ENCODE data around the gene LCNL1.

The LCNL1 gene

GRCh38 chr9:137021979-137022661 lies 39.3 kb downstream of the LCNL1 start:
- in situ Hi-C loops (cut with MboI; ENCODE audit: low sequenced_read_pairs, unreplicated experiment): no loop called here
- DNase-seq (ENCODE audit: low spot score): peak; percentile 77
- TF ChIP-seq, protein P1, sequence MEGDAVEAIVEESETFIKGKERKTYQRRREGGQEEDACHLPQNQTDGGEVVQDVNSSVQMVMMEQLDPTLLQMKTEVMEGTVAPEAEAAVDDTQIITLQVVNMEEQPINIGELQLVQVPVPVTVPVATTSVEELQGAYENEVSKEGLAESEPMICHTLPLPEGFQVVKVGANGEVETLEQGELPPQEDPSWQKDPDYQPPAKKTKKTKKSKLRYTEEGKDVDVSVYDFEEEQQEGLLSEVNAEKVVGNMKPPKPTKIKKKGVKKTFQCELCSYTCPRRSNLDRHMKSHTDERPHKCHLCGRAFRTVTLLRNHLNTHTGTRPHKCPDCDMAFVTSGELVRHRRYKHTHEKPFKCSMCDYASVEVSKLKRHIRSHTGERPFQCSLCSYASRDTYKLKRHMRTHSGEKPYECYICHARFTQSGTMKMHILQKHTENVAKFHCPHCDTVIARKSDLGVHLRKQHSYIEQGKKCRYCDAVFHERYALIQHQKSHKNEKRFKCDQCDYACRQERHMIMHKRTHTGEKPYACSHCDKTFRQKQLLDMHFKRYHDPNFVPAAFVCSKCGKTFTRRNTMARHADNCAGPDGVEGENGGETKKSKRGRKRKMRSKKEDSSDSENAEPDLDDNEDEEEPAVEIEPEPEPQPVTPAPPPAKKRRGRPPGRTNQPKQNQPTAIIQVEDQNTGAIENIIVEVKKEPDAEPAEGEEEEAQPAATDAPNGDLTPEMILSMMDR (IDR thresholded peaks at IDR 0.05; ENCODE audit: borderline replicate concordance, control extremely low read depth, extremely low read depth, insufficient read depth, missing control alignments): no peak

DNA sequence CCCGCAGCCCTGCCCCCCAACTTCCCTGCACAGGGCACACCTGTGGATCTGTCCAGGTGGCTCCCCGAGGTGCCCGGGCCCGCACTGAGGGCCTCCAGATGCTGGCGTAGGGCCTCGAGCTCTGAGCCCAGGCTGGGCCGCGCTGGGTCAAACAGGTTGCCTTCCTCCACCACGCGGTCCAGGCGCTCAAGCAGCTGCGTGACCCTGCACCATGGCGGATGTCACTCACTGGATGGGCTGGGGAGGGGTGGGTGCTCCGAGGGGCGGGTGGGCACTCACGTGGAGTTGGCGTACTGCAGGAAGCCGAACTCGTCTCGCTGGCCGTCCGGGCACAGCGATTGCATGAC lies 39.8 kb downstream of the LCNL1 start:
- TF ChIP-seq, protein P1 (IDR thresholded peaks at IDR 0.05; ENCODE audit: borderline replicate concordance, control extremely low read depth, extremely low read depth, insufficient read depth, missing control alignments): no peak

GRCh38 chr9:137023157-137023556 lies 40.4 kb downstream of the LCNL1 start:
- DNase-seq (ENCODE audit: low spot score): no peak
- TF ChIP-seq, protein P1 (IDR thresholded peaks at IDR 0.05; ENCODE audit: borderline replicate concordance, control extremely low read depth, extremely low read depth, insufficient read depth, missing control alignments): no peak
- in situ Hi-C loops (cut with MboI; ENCODE audit: low sequenced_read_pairs, unreplicated experiment): no loop called here

More for the DNA sequence above, 39.8 kb downstream of the LCNL1 start:
- in situ Hi-C loops (cut with MboI; ENCODE audit: low sequenced_read_pairs, unreplicated experiment): no loop called here
- no peak for DNase-seq (ENCODE audit: low spot score)

DNA sequence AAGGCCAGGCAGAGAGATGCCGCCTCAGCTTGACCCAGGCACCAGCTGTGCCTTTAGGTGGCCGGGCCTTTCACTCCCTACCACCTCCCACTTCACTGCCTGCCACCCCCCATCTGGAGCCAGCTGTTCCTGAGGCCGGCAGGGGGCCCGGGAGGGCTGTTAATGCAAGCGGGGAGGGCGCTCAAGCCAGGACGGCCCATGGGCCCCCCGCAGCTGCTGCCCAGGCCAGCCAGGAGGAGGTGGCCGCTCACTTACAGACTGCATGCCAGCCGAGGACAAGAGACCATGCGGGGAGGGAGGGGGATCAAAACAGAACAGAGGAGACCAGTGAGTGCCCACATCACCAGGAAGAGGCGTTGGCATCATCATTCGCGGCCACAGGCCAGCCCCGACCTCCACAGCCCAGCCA lies 40.8 kb downstream of the LCNL1 start:
- TF ChIP-seq, protein P1 (IDR thresholded peaks at IDR 0.05; ENCODE audit: borderline replicate concordance, control extremely low read depth, extremely low read depth, insufficient read depth, missing control alignments): no peak
- in situ Hi-C loops (cut with MboI; ENCODE audit: low sequenced_read_pairs, unreplicated experiment): no loop called here
- DNase-seq (ENCODE audit: low spot score): no peak

DNA sequence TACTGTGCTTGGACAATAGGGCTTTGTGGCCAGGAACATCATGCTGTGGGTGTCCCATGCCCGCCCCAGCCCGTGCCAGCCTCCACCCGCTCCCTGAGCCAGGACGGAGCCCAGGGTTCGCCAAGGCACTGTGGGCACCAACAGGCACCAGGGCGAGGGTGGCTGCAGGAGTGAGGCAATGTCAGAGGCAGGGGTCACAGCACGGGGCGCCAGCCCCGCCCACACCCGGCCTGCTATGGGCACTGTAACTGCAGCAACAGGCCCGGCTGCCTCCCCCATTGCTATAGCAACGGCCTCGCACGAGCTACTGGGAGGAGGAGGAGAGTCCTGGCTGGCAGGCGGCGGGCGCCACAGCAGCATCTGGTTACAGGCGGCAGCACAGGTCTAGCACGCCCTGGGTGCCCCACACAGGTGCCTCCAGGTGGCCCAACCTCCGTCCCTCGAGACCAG lies 42.7 kb downstream of the LCNL1 start:
- DNase-seq (ENCODE audit: low spot score): no peak
- in situ Hi-C loops (cut with MboI; ENCODE audit: low sequenced_read_pairs, unreplicated experiment): no loop called here
- TF ChIP-seq, protein P1 (IDR thresholded peaks at IDR 0.05; ENCODE audit: borderline replicate concordance, control extremely low read depth, extremely low read depth, insufficient read depth, missing control alignments): no peak

- in situ Hi-C loops (cut with MboI; ENCODE audit: low sequenced_read_pairs, unreplicated experiment): no loop called here
- DNase-seq (ENCODE audit: low spot score): no peak
- TF ChIP-seq, protein P1 (IDR thresholded peaks at IDR 0.05; ENCODE audit: borderline replicate concordance, control extremely low read depth, extremely low read depth, insufficient read depth, missing control alignments): no peak
Observed at GRCh38 chr9:137026384-137026783, 43.6 kb downstream of the LCNL1 start.
